DND-41 (cell line): Measurements from ENCODE around the gene LONRF2.

Experiments used
- CTCF ChIP-seq: IDR thresholded peaks from 2 replicates; pipeline ENCODE4 v1.5.1; 2012; ENCODE audit warnings: borderline replicate concordance, low read length, moderate library complexity, mild to moderate bottlenecking; ENCODE audit not compliant: poor library complexity, severe bottlenecking; ENCODE audit errors: extremely low read depth
- EZH2 ChIP-seq: IDR thresholded peaks from 3 replicates; pipeline ENCODE4 v1.6.1; 2012; ENCODE audit warnings: borderline replicate concordance, low read depth, mild to moderate bottlenecking, moderate library complexity, low read length, inconsistent platforms; ENCODE audit not compliant: severe bottlenecking

DNA sequence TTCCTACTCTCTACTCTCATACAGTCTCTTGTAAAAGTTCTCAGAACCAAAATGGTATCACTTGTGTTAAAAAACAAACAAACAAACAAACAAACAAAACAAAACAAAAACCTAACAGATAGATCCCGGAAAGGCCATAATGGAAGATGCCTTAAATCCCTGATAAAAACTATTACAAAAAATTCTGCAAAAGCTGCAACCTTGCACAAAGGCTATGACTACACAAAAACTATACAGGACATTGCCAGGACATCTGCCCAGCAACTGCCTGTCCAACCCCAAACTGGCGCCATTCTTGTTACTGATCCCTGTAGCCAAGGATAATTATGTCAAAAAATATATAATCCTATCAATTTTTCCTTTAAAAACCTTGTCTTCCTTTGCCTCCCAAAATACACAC, 36.3 kb upstream of the LONRF2 start:
- TF ChIP-seq CTCF: no peak
- TF ChIP-seq EZH2: no peak
